22Rv1 (cell line): ENCODE results near the gene FOXO3.

Experiments
- H3K27ac ChIP-seq: fragments of 450-650 bp; 2 replicates; pipeline ENCODE4 v1.5.1; 2017
- ZFX ChIP-seq: fragments of 450-650 bp; IDR thresholded peaks from 2 replicates; pipeline ENCODE4 v1.6.1; 2017; ENCODE audit warnings: antibody characterized with exemption, borderline replicate concordance
- TF ChIP-seq, protein P1 (sequence below): fragments of 450-650 bp; IDR thresholded peaks from 2 replicates; pipeline ENCODE4 v1.5.1; 2017; ENCODE audit warnings: mild to moderate bottlenecking

Gene FOXO3

DNA sequence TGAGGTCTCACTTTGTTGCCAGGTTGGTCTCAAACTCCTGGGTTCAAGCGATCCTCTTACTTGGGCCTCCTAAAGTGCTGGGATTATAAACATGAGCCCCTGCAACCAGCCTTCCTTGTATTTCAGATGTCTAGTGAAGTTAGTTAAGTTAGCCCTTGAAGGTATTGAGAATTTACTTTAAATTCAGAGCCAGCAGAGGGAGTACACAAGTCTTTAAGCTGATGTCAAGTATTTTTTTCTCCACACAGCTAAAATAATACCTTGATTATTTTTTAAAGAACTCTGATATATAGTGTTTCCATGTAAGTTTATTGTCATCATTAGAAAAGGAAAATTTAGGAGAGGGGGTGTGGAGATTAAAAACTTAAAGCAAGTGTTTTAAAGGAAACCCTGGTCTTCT lies 9.8 kb downstream of the FOXO3 start:
- no peak for TF ChIP-seq ZFX
- TF ChIP-seq, protein P1, sequence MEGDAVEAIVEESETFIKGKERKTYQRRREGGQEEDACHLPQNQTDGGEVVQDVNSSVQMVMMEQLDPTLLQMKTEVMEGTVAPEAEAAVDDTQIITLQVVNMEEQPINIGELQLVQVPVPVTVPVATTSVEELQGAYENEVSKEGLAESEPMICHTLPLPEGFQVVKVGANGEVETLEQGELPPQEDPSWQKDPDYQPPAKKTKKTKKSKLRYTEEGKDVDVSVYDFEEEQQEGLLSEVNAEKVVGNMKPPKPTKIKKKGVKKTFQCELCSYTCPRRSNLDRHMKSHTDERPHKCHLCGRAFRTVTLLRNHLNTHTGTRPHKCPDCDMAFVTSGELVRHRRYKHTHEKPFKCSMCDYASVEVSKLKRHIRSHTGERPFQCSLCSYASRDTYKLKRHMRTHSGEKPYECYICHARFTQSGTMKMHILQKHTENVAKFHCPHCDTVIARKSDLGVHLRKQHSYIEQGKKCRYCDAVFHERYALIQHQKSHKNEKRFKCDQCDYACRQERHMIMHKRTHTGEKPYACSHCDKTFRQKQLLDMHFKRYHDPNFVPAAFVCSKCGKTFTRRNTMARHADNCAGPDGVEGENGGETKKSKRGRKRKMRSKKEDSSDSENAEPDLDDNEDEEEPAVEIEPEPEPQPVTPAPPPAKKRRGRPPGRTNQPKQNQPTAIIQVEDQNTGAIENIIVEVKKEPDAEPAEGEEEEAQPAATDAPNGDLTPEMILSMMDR: no peak
- no peak overlapping the region for H3K27ac ChIP-seq

DNA sequence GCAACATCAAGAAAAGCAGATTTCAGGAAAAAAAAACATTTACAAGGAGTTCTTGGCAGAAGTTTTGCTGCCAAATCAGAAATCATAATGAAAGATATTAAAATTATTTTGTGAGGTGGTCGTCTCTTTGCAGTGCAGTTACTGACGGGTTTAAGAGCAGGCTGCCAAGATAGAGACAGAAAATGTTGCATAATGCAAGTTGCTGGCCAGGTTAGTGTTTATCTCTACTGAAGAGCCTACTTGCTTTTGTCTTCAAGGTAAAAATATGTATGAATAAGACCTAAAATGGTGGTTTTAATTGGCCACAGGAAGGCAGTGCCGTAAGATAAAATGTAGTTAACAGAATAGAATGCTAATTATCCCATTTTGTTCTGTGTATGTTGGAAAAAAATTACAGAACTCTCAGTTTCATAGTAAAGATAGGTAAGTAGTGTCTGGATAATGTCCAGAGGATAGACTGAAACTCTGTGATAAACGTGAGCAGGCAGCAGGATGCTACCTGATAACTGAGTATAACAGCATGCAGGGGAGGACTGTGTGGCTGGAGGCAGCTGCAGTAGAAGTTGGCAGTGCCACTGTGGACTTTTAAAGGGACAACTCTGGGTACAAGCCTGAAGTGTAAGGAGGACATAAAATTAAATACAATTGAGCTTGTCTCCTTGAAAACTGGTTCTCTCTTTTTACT lies 13.9 kb downstream of the FOXO3 start:
- H3K27ac ChIP-seq: no peak overlapping the region
- TF ChIP-seq ZFX: no peak
- TF ChIP-seq, protein P1: no peak

DNA sequence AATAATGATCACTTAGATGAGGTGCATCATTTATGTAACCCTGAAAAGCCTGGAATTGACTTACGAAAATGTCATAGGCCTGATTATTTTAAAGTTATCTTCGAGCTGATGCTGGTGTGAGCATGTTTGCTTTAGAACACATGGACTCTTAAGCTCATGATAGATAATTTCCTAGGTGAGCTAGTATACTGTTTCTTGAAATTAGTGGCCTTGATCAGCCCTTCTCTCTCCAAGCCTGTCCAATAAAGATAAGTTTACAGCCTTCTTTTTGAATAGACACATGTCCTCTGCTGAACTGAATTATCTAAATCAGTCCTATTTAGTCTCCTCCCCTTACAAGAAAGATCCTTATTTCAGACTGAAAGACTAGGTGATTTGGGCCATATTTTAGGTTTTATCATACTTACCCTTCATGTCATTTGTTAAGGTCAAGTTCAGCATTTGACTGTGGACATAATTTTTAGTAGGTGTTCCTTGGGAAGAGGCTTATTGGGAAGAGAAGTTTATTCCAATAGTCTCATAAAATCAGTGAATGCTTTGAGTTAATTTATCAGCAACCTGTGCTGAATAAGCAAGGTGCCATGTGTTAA lies 15.3 kb downstream of the FOXO3 start:
- no peak for TF ChIP-seq ZFX
- TF ChIP-seq, protein P1: no peak
- no peak overlapping the region for H3K27ac ChIP-seq

DNA sequence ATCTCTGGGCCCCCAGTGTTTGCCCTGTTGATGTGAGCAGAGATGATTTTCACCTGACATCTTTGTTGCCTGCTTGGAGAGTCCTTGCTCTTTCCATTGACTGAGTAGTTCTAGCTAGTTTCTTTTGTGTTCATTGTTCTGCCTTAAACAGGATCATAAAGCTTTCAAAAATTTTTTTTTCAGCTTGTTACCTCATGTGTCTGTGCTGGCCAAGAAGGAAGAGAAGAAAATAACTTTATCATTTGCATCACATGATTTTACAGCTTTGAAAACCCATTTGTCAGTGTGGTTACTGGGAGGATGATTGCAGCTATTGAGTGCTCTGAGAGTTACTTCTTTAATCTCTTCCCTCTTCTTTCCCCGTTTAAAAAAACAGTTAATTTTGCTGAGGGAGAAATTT lies 16.0 kb downstream of the FOXO3 start:
- TF ChIP-seq, protein P1: no peak
- no peak overlapping the region for H3K27ac ChIP-seq

DNA sequence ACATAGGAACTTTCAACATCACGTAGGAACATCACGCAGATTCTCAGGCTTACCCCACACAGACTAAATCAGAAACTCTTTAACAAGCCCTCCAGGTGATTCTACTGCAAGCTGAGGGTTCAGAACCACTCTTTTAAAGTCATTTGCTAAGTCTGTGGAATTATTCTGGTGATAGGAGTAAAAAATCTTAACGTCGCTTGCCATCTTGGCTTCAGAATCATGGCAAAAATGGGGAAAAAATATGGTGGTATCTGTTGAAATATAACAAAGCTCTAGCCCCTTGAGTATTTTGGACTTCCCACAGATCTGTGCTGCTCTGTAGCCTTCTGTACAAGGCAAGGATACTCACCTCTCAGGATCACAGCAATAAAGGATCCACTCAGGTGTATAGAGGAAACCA lies 17.4 kb downstream of the FOXO3 start:
- no peak for TF ChIP-seq ZFX
- TF ChIP-seq, protein P1: no peak
- H3K27ac ChIP-seq: no peak overlapping the region

DNA sequence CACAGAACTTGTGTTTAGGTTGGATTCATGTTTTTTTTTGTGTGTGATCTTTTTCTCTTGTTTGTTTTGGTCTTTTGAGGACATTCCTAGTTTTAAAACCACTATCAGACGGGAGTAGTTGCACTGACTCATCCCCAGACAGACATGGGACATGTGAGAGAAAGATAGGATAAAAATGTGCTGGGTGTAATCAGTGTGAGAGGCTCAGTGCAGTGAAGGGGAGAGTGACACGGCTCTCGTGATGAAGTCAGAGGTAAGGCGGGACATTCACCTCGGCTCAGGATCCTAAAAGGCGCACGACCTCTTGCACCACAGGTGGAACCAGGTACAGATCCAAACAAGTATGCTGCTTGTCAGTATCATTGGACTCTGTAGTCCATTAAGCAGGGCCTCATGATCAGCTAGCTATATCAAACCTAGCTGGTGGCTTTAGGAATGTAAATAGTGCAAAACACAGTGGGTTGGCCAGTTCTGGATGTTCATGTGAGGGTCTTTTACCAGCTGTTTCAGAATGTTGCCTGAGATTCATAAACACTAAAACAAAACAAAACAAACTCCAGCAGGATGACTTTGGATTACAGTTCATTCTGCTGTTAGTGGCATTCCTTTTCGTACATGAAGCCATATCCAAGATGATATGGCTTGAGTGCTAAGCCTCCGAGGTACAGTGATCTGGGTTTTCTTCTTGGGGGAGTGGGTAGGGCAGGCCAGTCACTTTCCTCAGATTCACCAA lies 18.0 kb downstream of the FOXO3 start:
- H3K27ac ChIP-seq: no peak overlapping the region
- TF ChIP-seq, protein P1: no peak
- TF ChIP-seq ZFX: no peak

DNA sequence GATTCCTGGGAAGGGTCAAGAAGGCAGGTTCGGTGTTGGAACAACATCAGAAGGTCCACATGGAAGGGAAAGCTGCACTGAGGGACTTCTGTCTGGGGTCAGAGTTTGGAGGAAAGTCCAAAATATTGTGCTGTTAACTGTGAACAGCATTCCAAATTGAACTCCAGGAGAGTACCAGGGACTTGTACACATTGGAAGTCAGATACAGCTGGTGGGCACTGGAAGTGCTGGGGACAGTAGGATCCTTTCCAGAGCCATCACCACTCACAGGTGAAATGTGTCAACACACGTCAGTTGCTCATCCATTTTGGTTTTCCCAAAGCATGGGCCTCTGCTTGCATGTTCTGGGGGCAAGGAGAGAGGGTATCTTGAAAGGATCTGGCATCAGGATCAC lies 18.6 kb downstream of the FOXO3 start:
- H3K27ac ChIP-seq: no peak overlapping the region
- TF ChIP-seq ZFX: no peak
- TF ChIP-seq, protein P1: no peak
